Vagina (tissue), 2 donors: ENCODE results near the gene JPH2.

Source experiments
- POLR2A ChIP-seq, 2 donors: fragments of 450-650 bp; IDR thresholded peaks; one replicate each; pipeline ENCODE4 v1.6.1; 2017; ENCODE audit warnings: antibody characterized with exemption in 2 of 2, mild to moderate bottlenecking in 2 of 2, moderate library complexity in 2 of 2
- POLR2AphosphoS5 ChIP-seq, 2 donors: sonication (generic); formaldehyde crosslinking; IDR thresholded peaks; one replicate each; pipeline ENCODE4 v1.9.0; 2017; ENCODE audit warnings: antibody characterized with exemption in 2 of 2, mild to moderate bottlenecking in 2 of 2, low read depth in 1 of 2; ENCODE audit not compliant: insufficient read depth in 1 of 2

DNA sequence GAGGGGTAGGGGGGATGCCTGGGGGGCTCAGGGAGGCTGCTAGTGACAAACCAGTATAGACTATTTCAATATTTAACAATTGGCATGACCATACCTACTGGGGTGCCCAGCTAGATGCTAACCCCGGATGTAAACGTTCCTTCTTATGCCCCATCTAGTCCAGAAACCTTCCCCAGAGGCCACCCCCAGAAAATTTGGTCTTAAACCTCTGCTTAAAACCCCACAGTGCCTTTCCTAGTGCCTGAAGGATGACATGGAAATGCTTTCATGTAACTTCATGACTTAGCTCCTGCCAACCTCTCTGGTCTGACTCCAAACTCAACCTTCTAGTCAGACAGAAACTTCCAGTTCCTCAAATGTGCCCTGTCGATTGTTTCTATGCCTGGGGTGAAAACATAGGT is 52.0 kb downstream of the JPH2 start:
- no peak for TF ChIP-seq POLR2A (IDR thresholded peaks at IDR 0.05)
- TF ChIP-seq POLR2AphosphoS5 (IDR thresholded peaks at IDR 0.05; ENCODE audit: insufficient read depth in 1 of 2, low read depth in 1 of 2) = no peak
